Renal cortical epithelial cell (primary cell): ENCODE data around the gene MRFAP1. TPM values are rescaled to one million over a fixed set of nuclear protein-coding genes. Genes with fewer than 3 reads are reported as not detected.
"Not testable (repeated sequence)": the region's sequence is repeated elsewhere in the genome, so short reads cannot be mapped to it uniquely, and the experiment has no call there.

Source experiments
- DNase-seq: peaks from one replicate; pipeline ENCODE4 v3.0.0-alpha.2; 2011; ENCODE audit warnings: low read depth
- total RNA-seq: library from RNA; depleted of rRNA; stranded (reverse); fragments of >200 nt; gene quantifications from 2 replicates; pipeline ENCODE4 v1.2.3, GENCODE V29; 2014

MRFAP1 gene
- total RNA-seq, 1 donor from 2014 or later = 240 TPM

DNA sequence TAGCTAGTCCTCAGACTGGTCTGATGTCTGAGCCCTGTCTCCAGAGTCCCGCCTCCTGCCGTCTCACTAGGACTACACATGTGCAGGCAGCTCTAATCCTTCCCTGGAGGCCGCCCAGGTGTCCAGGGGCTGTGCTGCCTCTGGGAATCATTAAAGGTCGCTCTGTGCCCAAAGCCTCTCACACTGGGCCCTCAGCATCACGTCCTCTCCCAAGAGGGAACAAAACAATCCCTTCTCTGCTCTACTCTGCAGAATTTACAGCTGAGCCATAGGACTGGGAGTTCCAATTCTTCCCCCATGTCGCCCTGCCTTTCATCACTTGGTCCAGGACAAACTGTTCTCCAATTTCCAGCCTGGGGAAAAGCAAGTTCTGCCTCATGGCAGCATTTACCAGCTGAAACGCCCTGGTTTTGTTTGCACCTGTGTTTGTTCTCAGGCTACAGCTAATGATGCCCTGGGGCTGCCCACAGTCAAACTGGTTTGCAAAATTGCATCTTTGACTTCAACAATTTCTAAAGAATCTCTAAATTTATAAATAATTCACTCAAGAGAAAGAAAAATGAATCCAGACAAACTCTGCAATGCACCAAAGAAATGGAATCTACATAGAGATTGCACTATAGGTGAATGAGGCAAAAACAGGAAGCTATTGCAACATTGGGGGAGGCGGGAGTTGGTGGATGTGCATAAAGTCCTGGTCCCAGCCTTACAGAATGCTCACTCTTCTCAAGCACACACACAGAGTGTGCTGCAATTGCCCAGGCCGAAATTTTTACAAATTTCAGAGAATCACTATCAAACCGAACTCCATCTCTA, 7.2 kb upstream of the MRFAP1 start:
- DNase-seq = peak; percentile 16

DNA sequence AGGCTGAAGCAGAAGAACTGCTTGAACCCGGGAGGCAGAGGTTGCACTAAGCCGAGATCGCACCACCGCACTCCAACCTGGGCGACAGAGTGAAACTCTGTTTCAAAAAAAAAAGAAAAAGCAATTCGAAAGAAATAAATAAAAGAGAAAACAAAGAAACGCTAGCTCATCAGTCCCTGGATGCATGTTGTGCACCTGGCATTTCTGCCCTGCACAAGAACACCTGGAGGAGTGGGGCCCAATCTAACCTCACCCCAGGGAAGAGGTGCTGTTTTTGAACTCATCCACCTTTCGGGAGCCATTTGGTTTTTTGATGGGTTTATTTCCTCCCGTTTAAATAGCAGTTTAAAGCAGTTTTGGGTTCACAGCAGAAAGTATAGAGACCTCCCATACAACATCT, 5.7 kb upstream of the MRFAP1 start:
- DNase-seq = no peak

DNA sequence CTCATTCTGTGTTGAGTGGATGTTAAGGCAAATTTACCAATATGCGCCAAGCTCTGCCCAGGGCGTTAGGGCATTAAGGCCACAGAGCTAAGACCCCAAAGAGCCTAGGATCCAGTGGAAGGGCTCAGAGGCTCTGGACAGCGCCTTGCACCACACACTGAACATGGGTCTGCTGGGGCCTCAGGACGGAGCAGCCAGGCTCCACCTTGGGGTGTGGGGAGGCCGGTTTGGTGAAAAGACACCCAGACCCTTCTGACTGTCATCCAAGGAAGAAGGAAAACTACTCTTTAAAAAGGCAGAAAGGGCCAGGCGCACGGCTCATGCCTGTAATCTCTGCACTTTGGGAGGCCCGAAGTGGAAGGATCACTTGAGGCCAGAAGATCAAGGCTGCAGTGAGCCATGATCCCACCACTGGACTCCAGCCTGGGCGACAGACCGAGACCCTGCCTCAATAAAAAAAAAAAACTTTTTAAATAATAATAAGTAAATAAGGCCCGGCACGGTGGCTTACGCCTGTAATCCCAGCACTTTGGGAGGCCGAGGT, 1.3 kb upstream of the MRFAP1 start:
- no peak for DNase-seq

DNA sequence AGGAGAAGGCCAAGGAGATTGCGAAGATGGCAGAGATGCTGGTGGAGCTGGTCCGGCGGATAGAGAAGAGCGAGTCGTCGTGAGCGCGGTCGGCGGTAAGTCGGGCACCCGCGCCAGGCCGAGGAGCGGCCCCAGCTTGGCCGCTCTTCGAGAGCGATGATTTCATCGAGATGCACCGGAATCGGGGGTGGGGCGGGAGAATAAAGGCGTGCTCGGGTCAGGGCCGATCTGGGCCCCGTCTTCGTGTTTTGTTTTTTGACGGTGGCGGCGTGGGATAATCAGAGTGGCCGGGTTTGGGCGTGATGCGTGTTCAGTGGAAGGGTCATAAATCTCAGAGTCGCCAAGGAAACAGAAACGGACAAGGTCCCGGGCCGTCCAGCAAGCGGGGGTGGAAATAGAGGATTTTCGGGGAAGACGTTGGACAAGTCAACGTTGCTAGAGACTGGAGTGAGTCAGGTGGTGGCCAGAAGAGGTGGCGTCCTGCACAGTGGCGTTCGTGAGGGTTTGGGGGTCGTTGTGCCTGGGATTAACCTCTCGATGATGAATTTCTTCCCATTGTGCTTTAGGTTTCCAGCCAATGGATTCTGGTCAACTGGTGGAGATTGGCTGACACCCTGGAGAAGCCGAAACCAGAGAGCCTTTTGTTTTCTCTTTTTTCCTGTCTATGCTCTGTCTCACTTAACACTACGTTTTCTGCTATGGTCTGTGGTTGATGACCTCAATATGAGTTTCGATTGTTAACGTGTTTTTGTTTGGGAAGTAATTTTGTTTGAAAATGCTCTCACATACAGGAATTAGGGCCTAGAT, 882 bp downstream of the MRFAP1 start:
- peak; percentile 44 for DNase-seq

DNA sequence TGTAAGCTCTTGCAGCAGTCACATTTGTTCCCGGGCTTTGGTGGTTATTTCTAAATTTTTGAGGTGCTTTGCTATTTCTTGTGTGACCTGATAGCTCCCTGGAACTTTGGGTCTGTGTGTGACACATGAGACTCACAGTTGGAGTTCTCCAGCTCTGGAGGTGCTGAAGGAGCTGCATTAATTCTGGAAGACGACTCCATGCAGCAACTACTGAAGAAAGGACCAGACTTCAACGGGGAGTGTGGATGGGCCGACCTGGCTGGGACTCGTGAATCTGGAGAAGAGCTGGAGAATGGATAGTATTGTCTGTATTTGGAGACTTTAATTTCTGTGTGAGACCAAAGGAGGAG, 1.5 kb downstream of the MRFAP1 start:
- DNase-seq = no peak

DNA sequence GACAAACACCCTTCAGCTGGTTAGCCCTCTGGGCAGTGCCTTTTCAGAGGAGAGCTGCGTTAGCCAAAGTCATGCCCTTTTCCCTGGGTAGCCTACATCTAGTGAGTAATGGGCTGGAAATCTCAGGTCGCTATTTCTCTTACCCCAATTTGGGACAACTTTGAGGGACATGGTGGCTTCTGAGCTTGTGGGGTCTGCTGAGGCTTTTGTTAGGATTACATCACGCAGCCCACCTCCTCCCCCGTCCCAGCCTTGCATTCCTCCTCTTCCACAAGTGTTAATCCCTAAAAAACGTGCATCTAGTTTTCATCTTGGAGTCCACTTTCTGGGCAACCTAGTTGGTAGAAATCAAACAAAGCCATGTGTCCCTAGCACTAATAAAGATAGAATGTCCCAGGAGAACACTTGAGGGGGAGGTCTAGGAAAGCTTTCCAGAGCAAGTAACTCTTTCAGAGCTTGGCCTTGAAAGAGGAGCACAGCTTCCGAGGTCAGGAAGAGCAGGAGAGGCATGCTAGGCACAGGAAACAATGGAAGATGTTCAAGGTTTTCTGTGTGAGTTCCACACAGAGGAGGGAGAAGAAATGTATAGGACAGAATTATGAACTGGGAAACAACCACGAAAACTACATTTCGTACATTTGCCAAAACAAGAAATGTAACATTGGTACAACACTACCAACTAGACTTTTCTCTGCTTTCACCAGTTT, 2.8 kb downstream of the MRFAP1 start:
- DNase-seq = no peak

DNA sequence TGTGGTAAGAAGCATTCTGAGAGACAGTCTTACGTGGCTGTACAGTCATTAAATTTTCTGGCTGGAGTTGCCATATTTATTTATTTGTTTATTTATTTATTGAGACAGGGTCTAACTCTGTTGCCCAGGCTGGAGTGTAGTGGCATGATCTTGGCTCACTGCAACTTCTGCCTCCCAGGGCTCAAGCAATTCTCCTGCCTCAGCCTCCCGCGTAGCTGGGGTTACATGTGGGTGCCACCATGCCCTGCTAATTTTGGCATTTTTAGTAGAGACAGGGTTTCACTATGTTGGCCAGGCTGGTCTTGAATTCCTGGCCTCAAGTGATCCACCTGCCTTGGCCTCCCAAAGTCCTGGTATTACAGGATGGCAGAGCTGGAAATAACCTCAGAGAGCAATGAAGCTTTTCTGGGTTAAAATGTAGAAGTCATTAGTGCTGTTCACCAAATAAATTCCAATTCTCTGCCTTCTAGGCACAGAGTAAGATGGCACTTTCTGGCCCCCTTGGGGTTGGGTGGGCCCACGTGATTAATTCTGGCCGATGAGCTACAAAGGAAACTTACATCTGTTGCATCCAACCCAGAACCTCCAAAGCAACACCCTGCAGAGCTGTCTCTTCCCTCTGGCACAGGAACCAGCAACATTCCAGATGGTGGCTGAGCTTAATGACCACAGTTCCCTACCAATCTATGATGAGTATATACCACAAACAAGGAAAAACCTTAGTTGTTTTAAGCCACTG, 4.5 kb downstream of the MRFAP1 start:
- no peak for DNase-seq

DNA sequence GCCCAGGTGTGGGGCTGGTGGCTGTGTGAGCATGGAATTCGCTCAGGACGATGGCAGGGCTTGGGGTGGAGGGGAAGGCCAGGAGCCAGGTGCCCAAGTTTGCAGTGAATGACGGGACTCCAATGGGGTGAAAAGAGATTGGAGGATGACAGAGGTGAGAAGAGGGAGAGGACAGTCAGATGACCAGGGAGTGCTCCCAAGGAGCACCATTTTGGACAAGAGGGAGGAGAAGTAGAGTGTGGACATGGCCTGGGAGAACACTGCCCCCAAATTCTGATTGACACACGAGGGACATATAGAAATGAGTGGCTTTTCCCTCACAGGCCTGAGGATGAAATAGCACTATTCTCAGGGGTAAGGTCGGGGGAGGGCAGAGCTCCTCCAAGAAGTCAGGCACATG, 6.7 kb downstream of the MRFAP1 start:
- DNase-seq = no peak

DNA sequence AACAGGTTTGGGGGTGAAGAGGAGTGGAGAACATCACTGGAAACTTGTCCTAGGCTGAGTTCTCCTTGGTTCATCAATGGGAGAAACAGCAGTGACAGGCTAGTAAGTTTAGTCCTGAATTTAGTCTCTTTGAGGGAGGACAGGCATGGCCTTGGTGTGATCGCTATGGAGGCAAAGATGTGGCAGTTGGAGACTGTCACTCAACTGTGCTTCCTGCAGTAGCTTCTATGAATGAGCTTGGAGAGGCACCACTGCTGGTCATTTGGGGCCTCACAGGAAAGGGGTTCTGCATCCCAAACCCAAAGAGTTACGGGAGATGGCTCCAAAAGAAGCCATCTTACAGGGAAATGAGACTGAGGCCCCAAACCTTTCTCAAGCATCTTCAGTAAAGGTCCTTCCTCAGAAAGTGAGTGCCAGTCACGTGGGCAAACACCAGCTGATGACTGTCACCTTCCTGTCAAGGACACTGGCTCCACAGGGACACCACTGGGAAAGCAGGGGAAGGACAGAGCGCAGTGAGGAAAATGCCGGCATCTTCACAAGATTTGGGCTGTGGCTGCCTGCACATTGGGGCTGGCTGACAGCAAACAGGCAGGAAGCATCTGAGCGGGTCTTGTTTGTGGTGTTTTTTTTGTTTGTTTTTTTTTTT, 7.2 kb downstream of the MRFAP1 start:
- no peak for DNase-seq

DNA sequence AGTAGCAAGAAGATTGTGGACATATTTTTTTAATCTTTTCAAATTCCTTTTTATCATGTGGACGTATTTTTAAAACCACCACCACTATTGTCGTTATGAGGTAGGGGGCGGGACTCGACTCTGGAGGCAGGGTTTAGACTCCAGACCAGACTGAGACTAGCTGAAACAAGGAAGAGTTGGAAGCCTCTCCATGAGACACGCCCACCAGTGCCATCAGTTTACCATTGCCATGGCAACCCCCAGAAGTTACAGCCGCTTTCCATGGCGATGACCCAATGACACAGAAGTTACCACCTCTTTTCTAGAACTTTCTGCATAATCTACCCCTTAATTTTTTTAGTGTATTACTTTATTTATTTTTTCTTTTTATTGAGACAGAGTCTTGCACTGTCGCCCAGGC, 8.7 kb downstream of the MRFAP1 start:
- DNase-seq = no peak

DNA sequence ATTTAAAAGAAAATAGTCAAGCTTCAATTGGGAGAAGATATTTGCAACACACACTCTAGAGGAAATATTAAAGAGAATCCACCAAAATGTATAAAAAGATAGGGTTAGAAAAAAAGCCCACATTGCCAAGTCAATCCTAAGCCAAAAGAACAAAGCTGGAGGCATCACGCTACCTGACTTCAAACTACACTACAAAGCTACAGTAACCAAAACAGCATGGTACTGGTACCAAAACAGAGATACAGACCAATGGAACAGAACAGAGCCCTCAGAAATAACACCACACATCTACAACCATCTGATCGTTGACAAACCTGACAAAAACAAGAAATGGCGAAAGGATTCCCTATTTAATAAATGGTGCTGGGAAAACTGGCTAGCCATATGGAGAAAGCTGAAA, 13.7 kb downstream of the MRFAP1 start:
- DNase-seq = not testable (repeated sequence)

DNA sequence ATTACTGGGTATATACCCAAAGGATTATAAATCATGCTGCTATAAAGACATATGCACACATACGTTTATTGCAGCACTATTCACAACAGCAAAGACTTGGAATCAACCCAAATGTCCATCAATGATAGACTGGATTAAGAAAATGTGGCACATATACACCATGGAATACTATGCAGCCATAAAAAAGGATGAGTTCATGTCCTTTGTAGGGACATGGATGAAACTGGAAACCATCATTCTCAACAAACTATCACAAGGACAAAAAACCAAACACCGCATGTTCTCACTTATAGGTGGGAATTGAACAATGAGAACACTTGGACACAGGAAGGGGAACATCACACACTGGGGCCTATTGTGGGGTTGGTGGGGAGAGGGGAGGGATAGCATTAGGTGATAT, 14.8 kb downstream of the MRFAP1 start:
- DNase-seq = not testable (repeated sequence)

DNA sequence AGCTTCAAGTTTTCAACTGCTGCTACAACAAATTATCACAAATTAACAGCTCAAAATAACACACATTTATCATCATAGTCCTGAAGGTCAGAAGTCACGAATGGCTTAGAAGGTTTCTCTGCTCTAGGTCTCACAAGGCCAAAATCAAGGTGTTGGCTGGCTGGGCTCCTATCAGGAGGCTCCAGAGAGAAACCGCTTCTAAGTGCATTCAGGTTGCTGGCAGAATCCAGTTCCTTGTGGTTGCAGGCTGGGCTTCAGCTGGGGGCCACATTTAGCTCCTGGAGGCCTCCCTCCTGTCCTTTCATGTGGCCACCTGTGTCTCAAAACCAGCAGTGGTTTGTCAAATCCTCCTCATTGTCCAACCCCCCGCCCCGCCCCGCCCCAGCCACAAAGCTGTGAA, 15.4 kb downstream of the MRFAP1 start:
- no peak for DNase-seq

DNA sequence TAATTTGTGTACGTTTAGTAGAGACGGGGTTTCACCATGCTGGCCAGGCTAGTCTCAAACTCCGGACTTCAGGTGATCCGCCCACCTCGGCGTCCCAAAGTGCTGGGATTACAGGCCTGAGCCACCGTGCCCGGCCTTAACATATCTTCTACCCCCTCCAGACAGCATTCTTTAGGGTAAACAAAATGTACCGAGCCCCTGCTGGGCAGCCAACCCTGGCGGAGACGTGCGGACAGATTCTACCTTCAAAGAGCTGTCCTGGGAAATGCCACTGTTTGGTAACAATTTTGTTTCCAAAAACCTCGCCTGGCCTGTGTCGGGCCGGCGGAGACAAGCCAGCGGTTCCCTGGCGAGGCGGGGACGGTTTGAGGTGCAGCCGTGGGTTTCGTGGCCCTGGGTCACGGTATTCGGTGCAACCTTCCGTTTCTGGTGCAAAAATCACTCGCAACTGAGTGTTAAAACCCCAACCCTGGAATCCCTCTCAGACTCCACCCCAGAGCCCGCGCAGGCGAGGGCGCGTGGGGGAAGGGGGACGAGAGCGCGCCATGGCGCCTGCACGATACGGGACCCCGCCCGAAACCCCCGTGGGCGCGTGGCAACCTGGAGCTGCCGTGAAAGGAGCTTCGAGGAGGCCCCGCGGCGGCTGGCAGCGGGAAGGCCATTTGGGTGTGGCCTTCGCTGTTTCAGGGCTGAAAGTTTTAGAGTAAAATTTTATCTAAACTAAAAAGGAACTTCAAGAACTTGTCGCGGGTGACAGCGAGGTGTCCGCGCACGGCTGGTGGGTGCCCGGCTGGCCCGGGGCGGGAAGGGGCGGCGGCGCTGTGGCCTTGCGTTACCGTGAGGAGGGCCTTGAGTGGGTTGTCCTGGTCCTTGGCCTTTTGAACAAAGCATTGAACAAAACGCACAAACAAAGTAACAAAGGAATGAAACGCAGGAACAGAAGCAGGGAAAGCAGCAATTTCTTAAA, 17.0 kb downstream of the MRFAP1 start:
- no peak for DNase-seq

DNA sequence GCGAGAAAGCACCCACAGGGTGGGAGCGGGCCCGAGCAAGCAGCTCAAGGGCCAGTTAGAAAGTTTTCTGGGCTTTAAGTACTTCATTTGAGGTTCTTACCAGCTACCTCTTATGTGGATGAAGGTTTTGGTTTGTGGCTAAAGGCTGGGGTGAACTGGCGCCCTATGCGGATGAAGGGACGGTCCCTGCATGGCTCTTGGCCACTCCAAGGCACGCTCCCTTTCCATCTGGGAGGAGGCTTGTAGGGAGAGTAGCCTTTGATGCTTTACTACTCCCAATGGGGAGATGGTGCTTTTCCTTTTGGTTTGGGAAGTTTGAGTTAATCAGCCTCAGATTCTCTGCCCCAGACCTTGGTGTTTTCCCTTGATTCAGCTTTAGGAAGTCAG, 17.7 kb downstream of the MRFAP1 start:
- no peak for DNase-seq

DNA sequence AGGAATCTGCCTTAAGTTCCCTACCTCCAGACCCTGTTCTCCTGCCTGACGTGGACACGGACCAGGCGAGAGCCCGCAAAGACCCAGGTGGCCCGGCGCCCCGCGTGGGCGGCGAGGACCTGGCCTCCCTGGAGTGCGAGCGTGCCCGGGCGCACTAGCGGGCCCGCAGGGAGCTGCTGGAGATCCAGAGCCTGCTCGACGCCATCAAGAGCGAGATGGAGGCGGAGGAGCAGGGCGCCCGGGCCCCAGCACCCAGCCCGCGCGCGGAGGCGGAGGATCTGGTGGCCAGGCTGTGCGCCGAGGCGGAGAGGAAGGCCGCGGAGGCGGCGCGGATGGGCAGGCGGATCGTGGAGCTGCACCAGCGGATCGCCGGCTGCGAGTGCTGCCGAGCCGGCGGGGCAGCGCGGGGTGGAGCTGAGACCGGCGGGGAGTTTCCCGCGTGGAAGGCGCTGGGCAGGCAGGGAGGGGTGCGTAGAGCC, 18.2 kb downstream of the MRFAP1 start:
- DNase-seq = no peak

DNA sequence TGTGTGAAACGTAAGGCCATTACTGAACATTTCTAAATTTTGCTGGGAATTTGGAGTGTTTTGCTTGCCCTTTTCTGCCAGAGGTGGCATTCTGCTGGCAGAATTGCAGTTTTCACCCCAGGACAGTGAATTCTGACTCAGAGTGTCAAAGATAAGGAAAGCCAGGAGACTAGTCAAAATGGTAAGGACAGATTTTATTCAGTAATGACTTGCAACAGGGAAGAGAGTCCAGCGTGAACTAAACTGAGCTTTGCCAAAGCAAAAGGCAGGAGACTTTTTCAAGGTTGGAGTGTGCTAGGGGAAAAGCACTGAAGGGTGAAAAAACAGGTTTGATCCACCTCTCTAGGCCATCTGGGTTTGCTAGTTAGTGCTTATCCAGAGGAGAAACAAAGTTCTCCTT, 19.4 kb downstream of the MRFAP1 start:
- no peak for DNase-seq

DNA sequence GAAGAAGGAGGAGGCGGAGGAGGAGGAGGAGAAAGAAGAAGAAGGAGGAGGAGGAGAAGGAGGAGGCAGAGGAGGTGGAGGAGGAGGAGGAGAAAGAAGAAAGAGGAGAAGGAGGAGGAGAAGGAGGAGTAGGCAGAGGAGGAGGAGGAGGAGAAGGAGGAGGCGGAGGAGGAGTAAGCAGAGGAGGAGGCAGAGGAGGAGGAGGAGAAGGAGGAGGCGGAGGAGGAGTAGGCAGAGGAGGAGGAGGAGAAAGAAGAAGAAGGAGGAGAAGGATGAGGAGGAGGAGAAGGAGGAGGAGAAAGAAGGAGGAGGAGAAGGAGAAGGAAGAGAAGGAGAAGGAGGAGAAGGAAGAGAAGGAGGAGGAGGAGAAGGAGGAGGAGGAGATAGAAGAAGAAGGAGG, 19.9 kb downstream of the MRFAP1 start:
- DNase-seq = no peak

DNA sequence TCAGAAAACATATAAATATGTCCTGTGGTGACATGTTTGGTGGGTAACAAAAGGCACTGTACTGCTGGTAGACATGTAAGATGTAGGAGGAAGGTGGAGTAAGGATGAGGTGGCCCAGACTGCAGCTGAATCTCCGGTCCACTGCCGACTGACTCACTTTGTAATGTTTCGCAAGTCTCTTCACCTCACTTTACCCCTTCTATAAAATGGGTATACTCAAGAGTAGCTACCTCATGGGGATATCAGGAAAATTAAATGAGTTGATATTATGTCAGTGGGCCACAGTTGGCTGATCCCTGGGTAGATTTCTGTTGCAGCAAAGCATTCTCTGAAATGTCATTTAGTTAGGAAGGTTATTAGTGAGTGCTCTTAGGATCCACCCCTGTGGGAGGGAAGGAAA, 22.1 kb downstream of the MRFAP1 start:
- DNase-seq = no peak
